ENCODE results near the gene MGAT2. TPM values are rescaled to one million over a fixed set of nuclear protein-coding genes. Genes with fewer than 3 reads are reported as not detected.

The MGAT2 gene
- polyA plus RNA-seq, 3 donors, result 8.9 to 38.0 (median 36.3) TPM

- intact Hi-C loops (cut with micrococcal nuclease), result loop anchor here (5.0 kb wide), 2 partner anchors 35 to 145 kb away; partner anchors contain the start of genes RPS29 (in 2 of the 2) and KLHDC2 (in 1 of the 2)
- peaks cover 0 to 2% (median 0%) of the 10 kb centered on the region in 7 donors for H3K9me3 Mint-ChIP-seq
Observed at GRCh38 chr14:49622022-49622607, 1.5 kb downstream of the MGAT2 start.

GRCh38 chr14:49623387-49623786 lies 2.8 kb downstream of the MGAT2 start:
- intact Hi-C loops (cut with micrococcal nuclease), result loop anchor here (5.0 kb wide), 2 partner anchors 36 to 144 kb away; partner anchors contain the start of genes RPS29 (in 2 of the 2) and KLHDC2 (in 1 of the 2)
- H3K79me2 ChIP-seq (ENCODE audit: insufficient read depth, low read length), result peaks cover 76% of the 10 kb centered on the region
- H3K4me3 Mint-ChIP-seq, result no peak overlapping the region
- no peaks in the 10 kb centered on the region for H3K9me3 ChIP-seq (replicated peaks in 1 of 2; ENCODE audit: control insufficient read depth in 1 of 2, insufficient read depth in 1 of 2, low read length in 2 of 2)
- peak overlapping the region; percentile 78 for H3K4me2 ChIP-seq (replicated peaks; ENCODE audit: extremely low read depth, low read length, poor library complexity, severe bottlenecking)
- H3K4me3 ChIP-seq (replicated peaks in 1 of 3; ENCODE audit: low read depth in 2 of 3, low read length in 3 of 3), result peak overlapping the region in 1 of 3 experiments; percentile 78
- H3K27me3 ChIP-seq (ENCODE audit: control insufficient read depth in 2 of 2, insufficient read depth in 2 of 2, low read length in 2 of 2), result no peaks in the 10 kb centered on the region
- peaks cover 30 to 51% of the 10 kb centered on the region in 2 donors for H3K4me1 ChIP-seq (ENCODE audit: control insufficient read depth in 1 of 2, insufficient read depth in 2 of 2, low read length in 2 of 2)
- no peak overlapping the region for H3K9ac ChIP-seq (ENCODE audit: insufficient read depth, low read length, poor library complexity, severe bottlenecking)
- H3K36me3 Mint-ChIP-seq, result peaks cover 17 to 32% of the 10 kb centered on the region in 2 donors
- H2AFZ ChIP-seq (ENCODE audit: insufficient read depth, low read depth, low read length, poor library complexity, severe bottlenecking), result no peak overlapping the region
- WGBS (ENCODE audit: insufficient coverage), result no CpG with 5 or more reads among the region's 3 CpGs
- H3K9me3 Mint-ChIP-seq, result peaks cover 0 to 2% (median 0%) of the 10 kb centered on the region in 7 donors
- H3K4me1 Mint-ChIP-seq, result peaks cover 46% of the 10 kb centered on the region
- H3K36me3 ChIP-seq (replicated peaks in 1 of 2; ENCODE audit: control insufficient read depth in 1 of 2, insufficient read depth in 2 of 2, low read length in 2 of 2), result peaks cover 5 to 7% of the 10 kb centered on the region in 2 donors
- H3K27ac Mint-ChIP-seq, result peak overlapping the region in 1 of 7 donors; percentile 57
- DNase-seq, result no peak
- no peaks in the 10 kb centered on the region for H3K27me3 Mint-ChIP-seq (ENCODE audit: low read depth in 3 of 3)
- TF ChIP-seq CTCF (IDR thresholded peaks at IDR 0.05), result no peak
- H4K20me1 ChIP-seq (ENCODE audit: insufficient read depth, low read length), result peaks cover 47% of the 10 kb centered on the region
- H3K27ac ChIP-seq (ENCODE audit: low read depth in 1 of 2, low read length in 2 of 2), result peak overlapping the region in 1 of 2 donors; percentile 94

More at GRCh38 chr14:49622022-49622607, 1.5 kb downstream of the MGAT2 start:
- no peak overlapping the region for H2AFZ ChIP-seq (ENCODE audit: insufficient read depth, low read depth, low read length, poor library complexity, severe bottlenecking)
- no peaks in the 10 kb centered on the region for H3K27me3 ChIP-seq (ENCODE audit: control insufficient read depth in 2 of 2, insufficient read depth in 2 of 2, low read length in 2 of 2)
- Mint-ChIP-seq H3K27ac (peak overlapping the region in 6 of 7 donors; percentile 82 to 99 (median 98)), H3K36me3 (peaks cover 24 to 41% of the 10 kb centered on the region in 2 donors), H3K27me3 (ENCODE audit: low read depth in 3 of 3) (no peaks in the 10 kb centered on the region), H3K4me3 (peak overlapping the region; percentile 92 to 98), H3K4me1 (peaks cover 52% of the 10 kb centered on the region)
- peak overlapping the region; percentile 78 for H3K4me2 ChIP-seq (replicated peaks; ENCODE audit: extremely low read depth, low read length, poor library complexity, severe bottlenecking)
- H3K9ac ChIP-seq (ENCODE audit: insufficient read depth, low read length, poor library complexity, severe bottlenecking), result peak overlapping the region; percentile 86
- peaks cover 8 to 20% of the 10 kb centered on the region in 2 donors for H3K36me3 ChIP-seq (replicated peaks in 1 of 2; ENCODE audit: control insufficient read depth in 1 of 2, insufficient read depth in 2 of 2, low read length in 2 of 2)
- peak overlapping the region in 2 of 3 experiments; percentile 78 to 81 for H3K4me3 ChIP-seq (replicated peaks in 1 of 3; ENCODE audit: low read depth in 2 of 3, low read length in 3 of 3)
- peak overlapping the region in 1 of 2 donors; percentile 94 for H3K27ac ChIP-seq (ENCODE audit: low read depth in 1 of 2, low read length in 2 of 2)
- H3K4me1 ChIP-seq (ENCODE audit: control insufficient read depth in 1 of 2, insufficient read depth in 2 of 2, low read length in 2 of 2), result peaks cover 30 to 51% of the 10 kb centered on the region in 2 donors
- peaks cover 85% of the 10 kb centered on the region for H3K79me2 ChIP-seq (ENCODE audit: insufficient read depth, low read length)
- H3K9me3 ChIP-seq (replicated peaks in 1 of 2; ENCODE audit: control insufficient read depth in 1 of 2, insufficient read depth in 1 of 2, low read length in 2 of 2), result no peaks in the 10 kb centered on the region
- no peak for DNase-seq
- WGBS (ENCODE audit: insufficient coverage), result 89% methylated on average over 1 of the region's 3 CpGs
- peaks cover 55% of the 10 kb centered on the region for H4K20me1 ChIP-seq (ENCODE audit: insufficient read depth, low read length)
- no peak for TF ChIP-seq CTCF (IDR thresholded peaks at IDR 0.05)
